GM18511 (cell line): Measurements from ENCODE around the gene SLC22A13.
"Not testable (repeated sequence)": the region's sequence is repeated elsewhere in the genome, so short reads cannot be mapped to it uniquely, and the experiment has no call there.

ENCODE experiments used
- ATAC-seq: cut with Tn5 transposase; IDR thresholded peaks from one replicate; pipeline ENCODE4 v1.9.1; 2021; ENCODE audit warnings: mild to moderate bottlenecking, moderate library complexity; ENCODE audit not compliant: unreplicated experiment

The SLC22A13 gene

DNA sequence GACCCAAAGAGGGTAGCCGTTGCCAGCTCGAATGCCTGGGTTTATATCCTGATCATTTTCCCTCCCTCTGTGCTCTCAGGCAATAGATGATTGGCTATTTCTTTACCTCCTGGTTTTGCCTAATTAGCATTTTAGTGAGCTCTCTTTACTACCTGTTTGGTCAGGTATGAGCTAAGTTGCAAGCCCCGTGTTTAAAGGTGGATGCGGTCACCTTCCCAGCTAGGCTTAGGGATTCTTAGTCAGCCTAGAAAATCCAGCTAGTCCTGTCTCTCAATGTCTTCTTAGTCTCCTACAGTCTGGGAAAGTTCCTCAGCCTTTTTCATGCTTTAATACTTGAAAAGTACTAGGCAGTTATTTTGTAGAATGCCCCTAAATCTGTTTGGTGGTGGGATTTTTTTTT, 31.4 kb downstream of the SLC22A13 start:
- ATAC-seq: not testable (repeated sequence)

DNA sequence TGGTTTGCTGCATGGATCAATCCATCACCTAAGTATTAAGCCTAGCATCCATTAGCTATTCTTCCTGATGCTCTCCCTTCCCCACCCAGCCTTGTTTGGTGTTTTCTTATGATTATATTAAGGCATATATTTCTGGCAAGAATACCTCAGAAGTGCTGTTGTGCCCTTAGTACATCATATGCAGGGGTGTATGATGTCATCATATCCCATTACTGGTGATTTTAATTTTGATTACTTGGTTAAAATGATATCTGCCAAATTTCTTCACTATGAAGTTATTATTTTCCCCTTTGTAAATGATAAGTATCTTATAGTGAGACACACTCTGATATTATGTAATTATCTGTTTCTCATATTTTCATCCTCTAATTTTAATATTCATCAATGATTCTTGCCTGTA, 31.9 kb downstream of the SLC22A13 start:
- no peak for ATAC-seq

DNA sequence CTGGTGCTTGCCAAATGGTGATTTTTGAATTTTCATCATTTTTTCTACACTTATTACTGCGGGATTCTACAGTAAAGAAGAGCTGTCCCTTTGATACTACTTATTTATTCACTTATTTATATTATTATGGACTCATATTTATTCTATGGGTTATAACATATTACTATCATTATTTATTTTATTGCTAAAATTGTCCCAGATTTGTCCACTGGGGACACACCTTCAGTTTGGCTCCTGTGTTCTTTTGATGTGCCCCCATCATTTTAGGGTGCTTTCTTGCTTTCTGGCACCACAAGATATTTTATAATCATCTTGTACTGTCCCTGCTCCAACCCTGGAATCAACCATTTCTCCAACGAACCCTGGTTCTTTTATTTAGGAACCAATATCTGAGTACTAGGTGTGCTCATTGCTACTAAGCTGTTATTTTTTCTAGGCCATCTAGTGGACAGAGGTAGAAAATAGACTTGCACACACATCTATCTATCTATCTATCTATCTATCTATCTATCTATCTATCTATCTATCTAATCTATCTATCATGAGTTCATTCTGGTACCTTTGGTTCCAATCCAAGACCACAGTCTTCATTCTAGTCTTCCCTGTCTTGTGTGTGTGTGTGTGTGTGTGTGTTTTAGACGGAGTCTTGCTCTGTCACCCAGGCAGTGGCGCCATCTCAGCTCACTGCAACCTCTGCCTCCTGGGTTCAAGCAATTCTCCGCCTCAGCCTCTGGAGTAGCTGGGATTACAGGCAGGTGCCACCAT, 32.5 kb downstream of the SLC22A13 start:
- no peak for ATAC-seq

DNA sequence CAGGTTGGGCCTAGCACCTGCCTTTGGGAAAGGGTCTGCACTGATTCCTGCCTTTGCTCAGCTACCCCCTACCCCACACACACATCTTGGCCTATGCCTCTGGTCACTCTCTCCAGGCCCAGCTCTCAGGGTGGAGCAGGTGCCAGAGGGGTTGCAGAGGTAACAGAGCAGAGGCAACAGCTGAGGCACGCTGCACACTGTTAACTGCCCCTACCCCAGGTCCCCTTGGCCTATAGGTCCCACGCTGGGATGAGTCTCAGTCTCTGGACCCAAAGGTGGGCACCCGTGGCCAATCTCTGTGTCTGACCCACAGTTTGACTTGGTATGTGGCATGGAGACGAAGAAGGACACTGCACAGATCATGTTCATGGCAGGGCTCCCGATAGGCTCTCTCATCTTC, 41.3 kb downstream of the SLC22A13 start:
- ATAC-seq: no peak

DNA sequence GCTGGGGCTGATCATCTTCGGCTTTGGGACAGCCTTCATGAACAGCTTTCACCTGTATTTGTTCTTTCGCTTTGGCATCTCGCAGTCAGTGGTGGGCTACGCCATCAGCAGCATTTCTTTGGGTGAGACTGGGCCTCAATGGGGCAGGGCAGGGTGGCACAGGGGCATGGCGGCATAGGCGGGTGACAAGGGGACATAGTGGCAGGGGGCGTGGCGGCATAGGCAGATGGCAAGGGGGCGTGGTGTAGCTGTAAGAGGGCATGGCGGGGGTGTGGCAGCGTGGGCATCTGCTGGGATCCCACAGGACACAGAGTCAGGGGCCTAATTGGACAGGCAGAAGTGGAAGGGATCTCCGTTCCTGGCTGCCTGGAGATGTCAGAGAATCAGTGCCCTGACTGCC, 42.0 kb downstream of the SLC22A13 start:
- ATAC-seq: no peak

DNA sequence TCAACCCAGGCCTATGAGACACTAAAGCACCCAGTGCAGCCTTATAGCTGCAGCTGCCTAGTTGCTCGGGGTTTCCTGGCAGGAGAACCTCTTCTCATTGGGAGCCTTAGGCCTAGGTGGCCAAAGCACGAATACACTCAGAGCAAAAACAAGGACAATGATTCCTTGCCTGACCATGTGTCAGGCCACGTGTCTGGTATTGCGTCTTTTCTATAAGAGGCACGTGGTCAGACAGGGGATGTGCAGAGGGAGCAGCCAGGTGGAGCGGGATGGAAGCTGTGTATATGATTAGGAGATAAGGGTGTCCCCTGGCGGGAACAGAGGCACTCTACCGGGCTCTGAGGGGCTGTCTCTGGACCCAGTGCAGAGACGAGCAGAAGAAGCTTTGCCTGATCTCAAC, 42.8 kb downstream of the SLC22A13 start:
- ATAC-seq: no peak

DNA sequence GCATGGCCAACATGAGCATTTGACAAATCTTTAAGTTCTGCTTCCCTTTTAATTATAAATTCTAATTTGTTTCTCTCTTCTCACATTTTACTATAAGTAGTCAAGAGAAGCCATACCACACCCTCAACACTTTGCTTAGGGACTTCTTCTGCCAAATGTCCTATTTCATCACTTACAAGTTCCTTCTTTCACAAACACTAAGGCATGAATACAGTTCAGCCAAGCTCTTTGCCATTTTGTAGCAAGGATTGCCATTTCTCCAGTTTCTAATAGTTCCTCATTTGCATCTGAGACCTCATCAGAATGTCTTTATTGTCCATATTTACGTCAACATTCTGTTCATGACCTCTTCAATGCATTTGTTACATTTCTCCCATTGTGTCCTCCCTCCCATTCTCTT, 45.9 kb downstream of the SLC22A13 start:
- no peak for ATAC-seq

DNA sequence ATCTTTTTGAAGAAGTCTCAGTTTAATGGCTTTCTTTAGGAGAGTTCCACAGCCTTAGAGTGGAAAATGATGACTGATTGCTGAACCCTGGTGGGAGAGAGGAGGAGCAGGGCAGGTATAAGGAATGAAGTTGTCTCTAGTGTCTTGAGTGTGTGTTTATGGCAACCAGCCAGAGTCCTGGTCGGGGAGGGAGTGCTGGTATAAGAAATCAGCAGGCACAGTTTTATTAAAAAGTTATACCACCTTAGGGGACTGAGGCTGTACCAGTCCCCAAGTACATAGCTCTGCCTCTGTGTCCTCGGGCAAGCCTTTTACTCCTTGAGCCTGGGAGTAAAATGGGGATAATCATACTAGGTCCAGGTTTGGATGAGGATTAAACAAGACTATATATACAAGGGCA, 46.3 kb downstream of the SLC22A13 start:
- ATAC-seq: no peak

DNA sequence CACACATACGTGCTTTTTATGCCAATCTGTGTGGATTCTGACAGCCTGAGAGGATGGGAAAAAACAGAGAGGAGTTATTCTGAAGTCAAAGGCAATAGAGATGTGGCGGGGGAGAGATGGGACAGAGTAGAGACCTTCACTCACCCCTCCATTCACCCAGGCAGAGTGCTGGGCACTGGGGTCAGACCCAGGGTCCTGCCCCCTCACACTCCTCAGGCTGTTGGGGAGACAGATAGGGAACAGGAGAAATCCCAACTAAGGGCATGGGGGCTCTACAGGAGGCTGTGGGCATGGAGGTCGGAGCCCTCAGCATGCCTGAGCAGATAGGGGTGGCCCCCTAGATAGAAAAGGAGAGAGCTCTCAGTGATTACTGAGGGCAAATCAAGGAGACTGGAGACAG, 46.7 kb downstream of the SLC22A13 start:
- ATAC-seq: no peak

DNA sequence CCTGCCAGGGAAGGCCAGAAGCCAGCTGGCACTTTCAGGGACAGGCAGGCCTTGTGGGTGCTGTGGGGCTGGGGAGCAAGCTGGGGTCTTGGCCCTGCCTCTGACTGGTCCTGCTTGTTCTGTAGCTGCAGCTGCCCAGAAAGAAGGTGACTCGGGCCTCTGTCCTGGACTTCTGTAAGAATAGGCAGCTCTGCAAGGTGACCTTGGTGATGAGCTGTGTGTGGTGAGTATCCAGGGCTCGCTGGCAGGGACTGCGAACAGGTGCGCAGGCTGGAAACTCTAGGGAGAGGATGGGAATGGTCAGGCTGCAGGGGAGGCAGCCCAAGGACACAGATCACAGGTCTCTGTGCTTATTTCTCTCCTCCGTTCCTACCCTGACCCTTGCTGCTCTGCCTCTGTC, 47.7 kb downstream of the SLC22A13 start:
- ATAC-seq: no peak

DNA sequence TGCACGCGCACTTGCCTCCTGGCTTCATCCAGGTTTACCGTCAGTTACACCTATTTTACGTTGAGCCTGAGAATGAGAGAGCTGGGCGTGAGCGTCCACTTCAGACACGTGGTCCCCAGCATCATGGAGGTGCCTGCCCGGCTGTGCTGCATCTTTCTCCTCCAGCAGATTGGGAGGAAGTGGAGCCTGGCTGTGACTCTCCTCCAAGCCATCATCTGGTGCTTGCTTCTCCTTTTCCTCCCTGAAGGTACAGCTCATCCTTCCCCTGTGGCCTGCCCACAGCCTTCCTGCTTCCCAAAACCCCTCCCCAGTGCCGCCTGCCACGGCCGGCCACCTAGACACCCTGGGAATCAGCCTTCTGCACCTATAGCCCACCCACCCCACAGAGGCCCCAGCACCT, 48.1 kb downstream of the SLC22A13 start:
- ATAC-seq: no peak

DNA sequence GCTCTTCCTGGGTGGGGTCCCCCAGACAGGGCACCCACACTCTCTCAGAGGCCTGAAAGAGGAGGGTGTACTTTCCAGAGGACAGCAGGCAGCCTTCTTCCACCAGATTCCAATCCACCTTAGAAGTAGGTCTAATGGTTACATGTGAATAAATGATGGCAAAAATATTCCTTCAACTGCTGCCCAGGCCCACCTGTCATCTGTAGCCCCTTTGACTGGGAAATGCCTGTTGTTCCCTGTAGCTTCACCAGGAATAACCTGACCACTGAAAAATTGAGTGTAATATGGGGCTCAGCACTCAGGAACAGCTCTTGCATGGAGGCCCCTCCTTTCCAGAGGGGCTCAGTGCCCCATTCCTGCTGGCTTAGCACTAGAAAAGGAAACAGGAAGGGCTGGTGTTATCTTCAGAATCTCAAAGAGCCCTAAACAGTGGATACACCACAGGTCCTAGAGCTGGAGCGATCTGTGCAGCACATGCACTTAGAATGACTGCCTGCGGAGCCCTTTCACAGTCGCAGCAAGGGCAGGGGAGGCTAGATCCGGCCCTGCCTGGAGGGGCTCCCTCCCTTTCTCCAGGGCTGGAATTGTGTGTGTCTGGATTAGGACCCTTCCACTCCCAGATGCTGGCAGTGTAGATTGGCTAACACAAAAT, 48.6 kb downstream of the SLC22A13 start:
- ATAC-seq: no peak

DNA sequence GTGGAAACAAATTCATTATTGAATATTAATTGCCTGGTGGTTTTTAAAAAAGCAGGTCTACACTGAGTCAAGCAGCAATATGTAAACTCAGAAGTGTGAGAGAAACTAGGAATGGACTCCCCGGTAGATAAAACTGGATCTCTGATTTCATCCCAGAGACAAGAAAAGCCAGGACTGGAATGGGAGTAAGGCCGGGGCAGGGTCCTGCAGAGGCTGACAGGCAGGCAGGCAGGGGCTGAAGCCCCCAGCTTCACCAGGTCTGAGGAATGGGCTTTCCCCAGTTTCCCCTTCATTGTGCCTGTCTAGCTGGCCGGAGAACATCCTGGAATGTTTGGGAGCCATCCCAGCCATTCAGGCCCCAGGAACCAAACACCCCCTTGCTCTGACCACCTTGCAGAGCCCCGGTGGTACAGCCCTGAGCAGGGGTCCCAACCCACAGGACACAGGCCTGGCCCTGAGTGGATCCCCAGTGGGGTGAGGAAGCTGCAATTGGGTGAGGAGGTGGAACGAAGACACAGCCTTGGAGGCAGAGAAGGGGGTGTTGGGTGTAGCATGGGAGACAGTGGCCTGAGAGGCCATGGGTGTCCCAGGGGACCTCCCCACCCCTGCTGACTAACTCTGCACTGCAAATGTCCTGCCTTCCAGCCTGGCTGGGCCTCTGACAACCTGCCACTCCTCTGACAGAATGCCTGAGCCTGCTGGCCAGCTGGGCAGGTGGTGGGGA, 49.3 kb downstream of the SLC22A13 start:
- ATAC-seq: no peak

DNA sequence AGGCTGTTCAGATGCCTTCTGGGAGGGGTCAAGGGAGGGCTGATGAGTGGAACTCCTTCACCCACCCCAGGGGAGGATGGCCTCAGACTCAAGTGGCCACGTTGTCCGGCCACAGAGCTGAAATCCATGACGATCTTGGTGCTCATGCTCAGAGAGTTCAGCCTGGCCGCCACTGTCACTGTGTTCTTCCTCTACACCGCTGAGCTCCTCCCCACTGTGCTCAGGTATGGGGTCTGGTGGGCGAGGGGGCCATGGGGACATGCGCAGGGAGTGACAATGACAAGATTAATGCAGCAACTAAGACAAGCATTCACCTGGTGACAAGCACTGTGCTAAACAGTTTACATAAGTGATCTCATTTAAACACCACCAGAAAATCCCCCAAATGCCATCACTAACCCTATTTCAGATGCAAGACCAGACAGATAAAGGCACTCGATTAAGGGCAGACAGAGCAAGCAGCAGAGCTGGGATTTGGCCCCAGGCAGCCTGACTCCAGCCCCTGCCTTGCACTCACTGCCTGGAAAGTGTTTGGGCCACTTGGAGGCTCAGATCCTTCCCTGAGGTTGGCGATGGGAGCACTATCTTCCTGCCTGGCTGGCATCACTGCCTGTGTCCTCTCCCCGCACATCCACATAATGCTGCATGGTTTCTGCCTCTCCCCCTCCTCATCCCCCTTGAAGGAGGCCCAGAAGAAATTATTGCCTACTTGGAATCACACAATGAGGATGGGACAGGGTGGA, 50.0 kb downstream of the SLC22A13 start:
- no peak for ATAC-seq

DNA sequence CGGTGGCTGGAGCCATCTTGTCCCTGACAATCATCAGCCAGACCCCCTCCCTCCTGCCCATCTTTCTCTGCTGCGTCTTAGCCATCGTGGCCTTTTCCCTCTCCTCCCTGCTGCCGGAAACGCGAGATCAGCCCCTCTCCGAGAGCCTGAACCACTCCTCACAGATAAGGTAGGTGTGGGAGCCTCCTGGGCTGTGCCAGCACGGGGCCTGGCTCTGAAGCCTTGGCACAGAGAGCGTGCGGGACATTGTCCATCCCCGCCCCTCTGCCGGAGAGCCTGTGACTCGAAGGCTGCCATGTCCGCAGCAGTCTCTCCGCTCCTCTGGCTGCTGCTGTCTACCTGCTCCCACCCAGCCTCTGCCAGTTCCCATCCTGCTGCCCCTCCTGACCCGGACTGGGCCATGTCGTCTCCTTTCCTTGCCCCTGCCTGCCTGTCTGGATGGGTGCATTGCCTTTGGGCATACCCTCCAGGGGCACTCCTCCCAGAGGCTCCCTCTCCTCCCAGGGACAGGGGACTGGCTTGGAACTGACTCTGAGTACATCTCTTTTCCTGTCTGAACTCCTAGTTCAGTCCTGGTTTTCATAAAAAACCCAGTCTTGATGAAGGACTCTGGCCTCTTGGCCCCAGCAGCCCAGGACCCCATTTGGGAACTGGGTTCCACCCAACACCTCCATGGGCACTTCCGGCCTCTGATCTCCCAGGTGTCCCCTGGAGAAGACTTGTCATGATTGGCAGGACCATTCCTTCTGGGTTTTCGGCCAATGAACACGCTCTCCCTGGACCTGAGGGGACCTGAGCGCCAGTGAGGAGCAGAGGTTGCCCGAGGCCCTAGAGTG, 51.0 kb downstream of the SLC22A13 start:
- no peak for ATAC-seq

DNA sequence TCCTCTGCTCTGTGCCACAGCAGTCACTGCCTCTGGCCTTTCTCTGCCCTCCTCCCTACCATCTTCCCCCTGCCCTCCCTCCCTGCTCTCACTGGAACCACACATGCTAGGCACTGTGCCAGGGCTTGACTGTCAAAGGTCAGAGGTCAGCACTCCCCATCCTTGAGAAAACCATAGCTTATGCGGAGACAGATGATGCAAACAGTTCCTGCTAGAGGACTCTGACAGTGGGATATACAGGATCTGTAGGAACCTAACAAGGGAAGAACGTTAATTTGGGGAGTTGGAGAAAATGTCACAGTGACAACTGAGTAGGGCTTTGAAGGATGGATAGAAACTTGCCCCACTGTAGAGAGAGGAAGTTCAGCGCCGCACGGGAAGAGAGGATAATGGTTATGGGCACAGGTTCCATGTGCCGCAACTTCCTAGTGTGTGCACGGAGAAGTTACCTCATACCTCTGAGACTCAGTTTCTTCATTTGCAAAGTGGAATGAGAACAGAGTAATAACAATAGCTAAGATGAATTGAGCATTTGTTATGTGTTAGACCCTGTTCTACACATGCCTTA, 51.7 kb downstream of the SLC22A13 start:
- no peak for ATAC-seq

DNA sequence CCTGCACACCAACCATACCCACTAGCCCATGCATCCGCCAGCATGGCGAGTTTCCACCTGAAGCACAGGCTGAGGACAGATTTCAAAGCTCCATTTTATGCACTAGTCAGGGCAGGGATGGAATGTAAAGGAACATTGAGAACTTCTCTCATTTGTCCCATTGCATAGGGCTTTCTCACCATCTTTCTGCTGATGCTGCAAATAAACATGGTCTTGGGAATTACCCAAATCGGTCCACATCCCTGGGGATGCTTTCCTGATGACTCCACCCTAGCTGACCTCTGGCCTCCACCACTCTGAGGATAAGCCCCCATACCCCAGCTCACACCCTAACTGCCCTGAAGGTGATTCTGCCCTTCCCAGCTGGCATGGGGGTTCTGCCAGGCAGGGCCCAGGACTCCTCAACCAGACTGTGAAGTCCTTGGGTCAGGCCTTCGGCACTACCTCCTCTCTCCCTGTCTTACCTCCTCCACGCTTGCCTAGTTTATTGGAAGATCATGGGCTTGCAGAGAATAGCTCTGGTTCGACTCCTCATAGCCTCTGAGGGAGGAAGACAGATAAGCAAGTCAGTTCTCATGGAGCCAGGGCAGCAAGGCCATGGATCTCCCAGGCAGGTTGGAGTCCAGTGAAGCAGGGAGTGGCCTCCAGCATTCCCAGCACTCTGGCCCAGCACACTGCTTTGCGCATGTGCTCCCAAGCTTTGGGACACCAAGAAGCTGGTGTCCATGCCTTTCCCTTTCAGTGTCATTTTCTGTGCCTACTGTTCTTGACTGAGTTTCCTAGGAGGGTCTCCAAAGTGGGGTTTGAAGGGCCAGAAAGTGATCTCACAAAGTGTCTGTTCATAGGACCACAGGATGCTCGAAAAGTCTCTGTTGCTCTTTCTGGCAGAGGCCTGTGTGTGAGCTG, 53.4 kb downstream of the SLC22A13 start:
- no peak for ATAC-seq

DNA sequence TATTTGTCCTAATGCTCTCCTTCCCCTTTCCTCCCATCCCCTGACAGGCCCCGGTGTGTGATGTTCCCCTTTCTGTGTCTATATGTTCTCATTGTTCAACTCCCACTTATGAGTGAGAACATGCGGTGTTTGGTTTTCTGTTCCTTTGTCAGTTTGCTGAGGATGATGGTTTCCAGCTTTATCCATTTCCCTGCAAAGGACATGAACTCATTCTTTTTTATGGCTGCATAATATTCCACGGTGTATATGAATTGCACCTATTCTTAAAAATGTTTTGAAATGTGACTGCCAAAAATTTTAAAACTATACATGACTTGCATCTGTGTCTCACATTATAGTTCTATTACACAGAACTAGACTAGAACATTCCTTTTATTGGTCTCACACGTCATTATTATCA, 55.0 kb downstream of the SLC22A13 start:
- not testable (repeated sequence) for ATAC-seq

DNA sequence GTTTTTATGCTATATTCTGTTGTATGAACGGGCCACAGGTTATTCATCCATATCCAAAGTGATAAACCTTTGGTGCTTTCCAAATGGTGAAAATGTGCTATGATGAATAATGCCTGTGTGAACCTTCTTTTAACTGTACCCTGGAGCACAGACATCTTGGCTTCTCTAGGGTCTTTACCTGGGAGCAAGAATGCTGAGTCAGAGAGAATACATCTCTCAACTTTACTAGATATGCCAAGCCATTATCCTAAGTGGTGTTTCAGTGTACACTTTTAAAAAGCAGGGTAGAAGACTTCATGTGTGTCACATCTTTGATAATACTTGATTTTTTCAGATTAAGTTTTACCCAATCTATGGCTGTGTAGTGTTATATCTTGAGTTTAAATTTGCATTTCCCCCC, 57.4 kb downstream of the SLC22A13 start:
- no peak for ATAC-seq
